HG02970 (cell line): ENCODE results near the gene NLRP9.

Experiments used
- ATAC-seq: cut with Tn5 transposase; IDR thresholded peaks from one replicate; pipeline ENCODE4 v1.9.1; 2021; ENCODE audit warnings: mild to moderate bottlenecking, moderate library complexity, moderate number of reproducible peaks; ENCODE audit not compliant: unreplicated experiment, low FRiP score

NLRP9 gene

GRCh38 chr19:55689411-55690108 lies 48.6 kb downstream of the NLRP9 start:
- ATAC-seq = no peak

- no peak for ATAC-seq
These were observed 49.6 kb downstream of the NLRP9 start for GRCh38 chr19:55688422-55689218.

DNA sequence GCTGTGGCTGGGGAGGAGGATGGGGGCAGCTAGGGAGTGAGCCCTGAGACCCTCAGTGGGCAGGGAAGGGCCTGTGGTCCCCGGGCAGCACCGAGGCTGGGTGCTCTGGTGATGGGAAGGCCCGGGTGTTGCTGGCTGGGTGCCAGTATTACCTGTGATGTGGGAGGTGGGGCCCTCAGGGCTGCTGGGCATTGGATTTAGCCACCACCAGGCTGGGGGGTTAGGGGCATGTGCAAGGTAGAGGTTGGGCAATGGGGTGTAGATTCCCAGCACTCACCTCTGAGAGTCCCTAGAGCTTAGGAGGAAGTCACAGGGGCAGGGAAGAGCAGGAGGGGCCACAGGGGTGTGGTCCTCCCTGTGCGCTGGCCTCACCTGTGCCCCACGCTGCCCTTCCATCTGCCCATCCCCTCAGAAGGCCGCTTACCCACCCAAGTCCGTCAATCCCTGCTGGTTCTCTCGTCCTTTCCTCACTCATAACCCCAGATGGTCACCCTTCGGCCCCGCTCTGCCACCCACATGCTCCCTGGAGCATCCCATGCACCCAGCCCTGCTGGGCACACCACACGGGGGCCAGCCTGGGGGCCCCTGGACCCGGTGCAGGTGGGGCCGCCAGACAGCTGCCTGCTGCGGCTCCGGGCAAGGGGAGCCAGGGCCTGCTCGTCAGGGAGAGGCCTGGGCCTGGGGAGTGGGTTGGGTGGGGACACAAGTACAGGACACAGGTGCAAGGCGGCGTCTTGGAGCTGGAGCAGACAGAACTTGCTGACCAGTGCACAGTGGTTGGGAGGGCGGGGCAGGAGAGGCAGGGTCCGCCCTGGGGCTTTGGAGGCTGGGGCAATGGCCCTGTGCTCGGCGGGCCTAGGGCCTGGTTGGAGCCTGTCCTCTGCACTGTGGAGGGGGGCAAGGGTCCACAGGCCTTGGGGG lies 50.7 kb downstream of the NLRP9 start:
- no peak for ATAC-seq

DNA sequence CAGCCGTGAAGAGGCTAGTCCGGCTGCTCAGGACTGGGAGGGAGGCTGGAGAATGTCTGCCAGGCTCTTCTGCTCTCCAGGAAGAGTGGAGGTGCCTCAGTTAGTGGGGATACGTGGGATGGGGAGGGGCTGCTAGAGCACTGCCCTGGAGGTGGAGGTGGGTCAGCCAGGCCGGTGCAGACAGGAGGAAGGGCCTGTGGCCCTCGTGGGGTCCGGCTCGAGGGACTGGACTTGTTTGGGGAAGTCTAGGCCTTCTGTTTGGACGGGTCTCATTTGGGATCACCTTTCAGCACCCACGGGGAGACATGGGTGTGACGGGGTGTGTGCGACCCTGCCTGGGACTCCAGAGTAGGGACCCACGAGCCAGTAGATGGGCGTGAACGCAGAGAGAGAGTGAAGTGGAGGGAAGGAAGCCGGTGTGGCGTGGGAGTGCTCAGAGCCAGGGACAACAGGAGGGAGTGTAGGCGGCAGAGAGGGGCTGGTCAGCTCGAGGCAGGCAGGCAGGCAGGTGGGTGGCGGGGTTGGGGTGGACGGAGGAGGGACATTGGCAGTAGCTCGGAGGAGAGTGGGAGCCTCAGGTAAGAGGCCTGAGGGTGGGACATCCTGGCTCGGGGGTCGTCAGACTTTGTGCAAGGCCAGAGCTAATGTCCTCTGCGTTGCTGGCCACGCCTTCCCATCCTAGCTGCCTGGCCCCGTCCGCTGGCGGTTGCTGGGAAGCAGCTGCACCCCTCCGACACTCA lies 51.7 kb downstream of the NLRP9 start:
- ATAC-seq = no peak

DNA sequence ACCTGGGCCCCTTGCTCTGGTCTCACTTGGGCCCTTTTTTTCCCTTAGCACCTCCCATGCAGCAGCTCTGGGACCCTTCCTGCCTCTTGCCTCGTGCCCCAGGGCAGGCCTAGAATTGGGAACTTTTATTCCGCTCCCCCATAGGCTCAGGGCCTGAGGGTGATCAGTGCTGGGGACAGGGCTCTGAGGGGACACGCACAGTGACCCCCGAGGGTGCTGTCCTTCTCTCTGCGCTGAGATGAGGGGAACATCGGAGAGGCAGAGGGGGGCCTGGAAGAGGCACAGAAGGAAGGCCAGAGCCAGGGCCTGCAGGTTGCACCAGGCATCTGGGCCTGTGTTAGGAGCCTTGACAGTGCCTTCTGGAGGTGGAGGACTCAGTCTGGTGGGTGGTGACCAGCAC lies 52.4 kb downstream of the NLRP9 start:
- ATAC-seq = no peak

DNA sequence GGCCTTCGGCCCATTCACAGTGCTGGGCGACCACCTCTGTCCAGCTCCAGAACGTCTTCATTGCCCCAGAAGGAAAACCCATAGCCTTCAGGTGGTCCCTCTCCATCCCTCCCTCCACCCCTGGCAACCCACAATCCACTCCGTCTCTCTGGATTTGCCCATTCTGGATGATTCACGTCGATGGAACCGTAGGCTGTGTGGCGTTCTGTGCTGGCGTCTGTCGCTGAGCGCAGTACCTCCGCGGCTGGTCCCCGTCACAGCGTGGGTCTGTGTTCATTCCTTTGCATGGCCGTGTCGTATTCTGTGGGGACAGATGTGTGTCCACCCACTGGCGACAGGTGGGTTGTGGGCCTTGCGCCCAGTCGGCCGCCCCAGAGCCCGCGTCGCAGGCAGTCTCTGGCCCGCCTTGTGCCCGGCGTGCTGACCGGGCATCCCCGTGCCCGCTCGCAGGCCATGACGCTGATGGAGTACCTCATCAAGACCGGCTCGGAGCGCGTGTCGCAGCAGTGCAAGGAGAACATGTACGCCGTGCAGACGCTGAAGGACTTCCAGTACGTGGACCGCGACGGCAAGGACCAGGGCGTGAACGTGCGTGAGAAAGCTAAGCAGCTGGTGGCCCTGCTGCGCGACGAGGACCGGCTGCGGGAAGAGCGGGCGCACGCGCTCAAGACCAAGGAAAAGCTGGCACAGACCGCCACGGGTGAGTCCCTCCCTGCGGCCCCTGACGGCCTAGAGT lies 53.1 kb downstream of the NLRP9 start:
- no peak for ATAC-seq

GRCh38 chr19:55683449-55684261 lies 54.5 kb downstream of the NLRP9 start:
- no peak for ATAC-seq

DNA sequence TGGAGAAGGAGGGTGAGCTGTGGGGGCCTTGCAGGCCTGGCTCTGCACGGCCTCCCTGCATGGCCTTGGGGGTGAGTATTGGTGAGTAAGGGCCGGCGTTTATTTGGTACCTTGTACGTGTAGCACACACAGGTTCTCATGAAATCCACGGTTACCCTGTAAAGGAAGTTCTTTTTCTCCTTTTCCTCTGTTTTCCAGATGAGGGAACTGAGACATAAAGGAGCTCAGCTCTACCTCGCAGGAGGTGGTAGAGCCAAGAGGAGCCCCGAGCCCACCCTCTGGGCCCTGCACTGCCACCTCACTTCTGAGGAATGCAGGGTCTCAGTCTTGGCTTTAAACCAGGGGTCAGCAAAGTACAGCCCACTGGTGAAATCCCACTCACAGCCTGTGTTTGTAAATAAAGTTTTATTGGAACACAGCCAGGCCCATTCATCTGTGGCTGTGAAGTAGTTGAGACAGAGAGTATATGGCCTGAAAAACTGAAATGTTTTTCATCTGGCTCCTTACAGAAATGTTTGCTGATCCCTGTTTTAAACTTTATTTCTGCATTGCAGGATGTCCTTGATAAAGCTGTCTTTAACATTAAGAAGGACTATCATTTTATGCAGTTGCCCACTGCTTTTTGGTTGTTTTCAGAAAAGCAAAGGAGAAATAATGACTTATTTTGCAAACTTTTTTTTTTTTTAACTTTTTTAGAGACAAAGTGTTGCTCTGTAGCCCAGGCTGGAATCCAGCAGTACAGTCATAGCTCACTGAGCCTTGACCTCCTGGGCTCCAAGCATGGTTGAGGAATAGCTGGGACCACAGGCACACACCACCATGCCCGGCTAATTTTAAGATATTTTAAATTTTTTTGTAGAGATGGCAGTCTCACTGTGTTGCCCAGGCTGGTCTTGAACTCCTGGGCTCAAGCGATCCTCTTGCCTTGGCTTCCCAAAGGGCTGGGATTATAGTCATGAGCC lies 56.8 kb downstream of the NLRP9 start:
- no peak for ATAC-seq

DNA sequence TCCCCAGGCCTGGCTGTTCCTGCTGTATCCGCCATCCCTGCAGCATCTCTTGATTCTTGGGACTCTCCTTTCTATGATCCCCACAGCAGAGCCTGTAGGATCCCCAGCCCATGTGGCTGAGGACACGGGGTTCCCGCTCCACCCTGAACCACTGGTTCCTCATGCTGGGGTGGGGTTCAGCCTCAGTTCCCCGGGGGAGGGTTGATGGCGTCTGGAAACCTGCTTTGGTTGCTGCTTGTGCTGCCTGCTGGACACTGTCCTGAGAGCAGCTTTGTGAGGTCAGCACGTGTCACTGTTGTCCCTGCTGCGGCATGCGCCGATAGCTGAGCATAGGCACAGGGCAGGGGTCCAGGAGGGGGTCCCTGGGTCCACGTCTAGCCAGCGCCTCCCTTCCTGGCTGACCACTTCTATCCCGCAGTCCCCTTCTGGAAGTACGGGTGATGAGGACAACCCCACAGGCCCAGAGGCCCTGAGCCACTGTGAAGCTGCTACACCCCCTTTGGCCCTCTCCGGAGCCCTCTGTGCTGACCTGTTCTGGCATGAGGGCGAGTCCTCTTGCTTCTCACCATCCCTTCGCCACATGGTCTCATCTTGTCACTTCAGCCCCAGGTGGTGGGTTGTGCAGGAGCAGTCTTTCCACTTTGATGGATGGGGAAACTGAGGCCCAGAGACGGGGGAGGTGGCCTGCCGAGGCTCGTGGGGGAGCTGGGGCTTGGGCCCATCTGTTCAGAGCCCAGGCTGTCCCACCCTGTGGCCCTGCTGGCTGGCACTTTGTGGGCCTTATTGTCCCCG lies 57.7 kb downstream of the NLRP9 start:
- ATAC-seq = no peak

- no peak for ATAC-seq
These were observed 58.6 kb downstream of the NLRP9 start for GRCh38 chr19:55679343-55680257.

DNA sequence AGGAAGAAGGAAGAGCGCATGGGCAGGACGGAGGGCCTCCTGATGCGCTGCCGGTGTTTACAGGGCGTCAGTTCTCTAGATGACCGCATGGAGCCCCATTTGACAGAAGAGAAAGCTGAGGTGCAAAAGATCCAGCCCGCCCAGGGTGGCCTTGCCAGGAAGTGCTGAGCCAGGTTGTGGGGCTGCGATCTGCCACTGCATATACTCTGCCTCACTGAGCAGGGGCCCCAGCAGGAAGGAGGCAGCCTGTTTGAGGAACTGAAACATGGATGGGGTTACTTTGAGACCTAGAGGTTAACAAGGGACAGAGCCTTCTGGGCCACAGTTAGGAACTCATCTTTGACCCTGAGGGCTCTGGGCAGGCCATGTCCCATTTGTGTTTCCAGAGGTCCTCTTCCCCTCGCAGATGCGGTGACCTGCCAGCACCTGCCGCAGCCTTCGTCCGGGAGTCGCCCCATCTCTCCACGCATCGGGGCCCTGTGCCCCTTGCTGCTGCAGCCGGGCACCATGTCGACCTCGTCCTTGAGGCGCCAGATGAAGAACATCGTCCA lies 60.0 kb downstream of the NLRP9 start:
- peak; percentile 50 for ATAC-seq

DNA sequence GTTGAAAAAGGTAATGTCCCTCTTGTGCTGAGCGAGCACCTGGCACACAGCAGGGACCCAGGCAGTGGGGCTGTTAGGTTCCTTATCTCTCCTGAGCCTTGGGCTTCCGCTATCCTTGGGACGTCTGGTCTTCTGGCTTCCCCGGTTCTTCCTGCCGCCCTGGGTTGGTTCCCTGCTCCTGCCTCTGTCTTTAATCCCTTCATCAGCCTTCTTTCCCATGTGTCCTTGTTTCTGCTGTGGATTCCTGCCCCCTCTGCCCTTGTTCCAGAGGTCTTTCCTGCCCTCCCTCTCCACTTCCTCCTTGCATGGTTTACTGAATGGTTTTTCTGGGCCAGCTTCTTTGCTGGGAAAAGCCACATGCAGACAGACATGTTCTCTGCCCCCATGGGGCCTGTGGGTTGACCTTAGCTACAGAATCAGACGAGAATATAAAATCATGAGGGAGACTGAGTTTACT lies 60.6 kb downstream of the NLRP9 start:
- no peak for ATAC-seq

GRCh38 chr19:55676889-55677505 lies 61.2 kb downstream of the NLRP9 start:
- no peak for ATAC-seq

DNA sequence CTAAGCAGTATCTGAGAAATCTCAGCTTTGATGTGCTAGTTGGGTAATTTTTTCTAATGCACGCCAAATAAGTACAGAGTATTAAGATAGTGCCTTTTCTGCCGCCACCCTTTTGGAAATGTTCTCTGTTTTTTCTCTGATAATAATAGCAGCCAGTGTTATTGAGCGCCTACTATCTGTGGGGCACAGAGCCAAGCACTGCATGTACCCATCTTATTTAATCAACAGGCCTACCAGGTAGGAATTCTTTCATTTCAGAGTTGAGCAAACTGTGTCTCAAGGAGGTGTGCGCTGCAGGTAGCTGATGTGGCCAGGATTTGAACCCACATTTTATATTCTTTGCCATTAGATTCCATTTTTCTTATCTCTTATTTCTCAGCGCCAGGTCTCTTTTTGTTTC lies 61.8 kb downstream of the NLRP9 start:
- ATAC-seq = no peak
